Lung (tissue), 12 donors: ENCODE measurements around the gene DIPK1B. TPM values are rescaled to one million over a fixed set of nuclear protein-coding genes. Genes with fewer than 3 reads are reported as not detected.

Experiments used
- ATAC-seq: fragments of 200-7000 bp; cut with Tn5 transposase; one replicate; pipeline ENCODE4 v1.9.1; 2020; ENCODE audit warnings: moderate number of reproducible peaks; ENCODE audit not compliant: insufficient read depth, low FRiP score
- DNase-seq, 3 donors: peaks; one replicate each; pipeline ENCODE4 v3.0.0-alpha.2; 2013 to 2017
- H3K27ac ChIP-seq, 2 donors: one replicate each; pipeline ENCODE4 v1.5.1; 2013; ENCODE audit warnings: mild to moderate bottlenecking in 2 of 2, moderate library complexity in 2 of 2, control low read depth in 1 of 2, inconsistent platforms in 1 of 2, low read depth in 1 of 2, low read length in 1 of 2
- H3K27me3 ChIP-seq, 3 donors: one replicate each; pipeline ENCODE4 v1.5.1; 2013; ENCODE audit warnings: low read length in 2 of 3; ENCODE audit not compliant: control insufficient read depth in 3 of 3, insufficient read depth in 3 of 3
- H3K36me3 ChIP-seq, 4 donors: one replicate each; pipeline ENCODE4 v1.5.1; 2013; ENCODE audit warnings: low read length in 4 of 4, mild to moderate bottlenecking in 1 of 4, moderate library complexity in 1 of 4; ENCODE audit not compliant: control insufficient read depth in 4 of 4, insufficient read depth in 4 of 4
- H3K4me1 ChIP-seq, 5 donors: one replicate each; pipeline ENCODE4 v1.5.1; 2013; ENCODE audit warnings: low read length in 5 of 5, mild to moderate bottlenecking in 2 of 5, moderate library complexity in 1 of 5; ENCODE audit not compliant: control insufficient read depth in 5 of 5, insufficient read depth in 5 of 5
- H3K4me3 ChIP-seq: one replicate; pipeline ENCODE4 v1.5.1; 2013; ENCODE audit warnings: mild to moderate bottlenecking, control low read depth, moderate library complexity
- H3K9ac ChIP-seq, 2 donors: one replicate each; pipeline ENCODE4 v1.5.1; 2013; ENCODE audit warnings: low read length in 2 of 2, control low read depth in 1 of 2; ENCODE audit not compliant: insufficient read depth in 1 of 2
- H3K9me3 ChIP-seq, 4 donors: one replicate each; pipeline ENCODE4 v1.5.1; 2013; ENCODE audit warnings: low read length in 3 of 4, mild to moderate bottlenecking in 1 of 4, moderate library complexity in 1 of 4; ENCODE audit not compliant: control insufficient read depth in 4 of 4, insufficient read depth in 3 of 4
- CTCF ChIP-seq: IDR thresholded peaks from 2 replicates; pipeline ENCODE4 v1.5.1; 2012; ENCODE audit warnings: mild to moderate bottlenecking; ENCODE audit errors: control extremely low read depth, extremely low read depth
- WGBS, 2 donors: extraction: QIAGEN DNeasy Blood & Tissue Kit; methylation state at CpG; one replicate each; pipeline ENCODE4 v1.1.7; 2013; 5-methylcytosine and 5-hydroxymethylcytosine counted together
- polyA plus RNA-seq, 2 donors: library from polyadenylated mRNA; stranded (reverse); fragments of 200-250 nt; gene quantifications; one replicate each; pipeline ENCODE4 v1.2.1, GENCODE V29; 2013
- total RNA-seq, 2 donors: library from RNA; depleted of rRNA in 1 of 2; stranded (reverse); fragments of >200 nt in 1 of 2; gene quantifications; one replicate each; pipeline ENCODE4 v1.2.1, GENCODE V29; 2014 to 2021
- donor health status: control.
- donor health status: control.
- donor health status: Bipolar disorder and iron deficiency.
- donor health status: healthy.
- donor health status: DM: yes; HTN: yes; CAD: no.

Gene DIPK1B
- total and polyA plus RNA-seq, 4 donors, result 12.5 to 26.7 (median 13.9) TPM

GRCh38 chr9:136671254-136671614, 41.1 kb upstream of the DIPK1B start:
- Histone ChIP-seq H3K4me3 (peak overlapping the region; percentile 65), H3K27ac (peak overlapping the region in 1 of 2 donors; percentile 89), H3K27me3 (no peaks in the 10 kb centered on the region), H3K36me3 (peaks cover 0 to 49% (median 0%) of the 10 kb centered on the region in 4 donors), H3K9ac (no peak overlapping the region), H3K9me3 (no peaks in the 10 kb centered on the region), H3K4me1 (no peaks in the 10 kb centered on the region)
- DNase-seq, result no peak
- no peak for TF ChIP-seq CTCF
- ATAC-seq, result no peak
- 48 to 67% methylated on average over 12 of the region's 12 CpGs for WGBS, 2 donors

- Histone ChIP-seq H3K4me1 (no peaks in the 10 kb centered on the region), H3K9me3 (no peaks in the 10 kb centered on the region), H3K9ac (no peak overlapping the region), H3K27ac (peak overlapping the region; percentile 5 to 89), H3K27me3 (no peaks in the 10 kb centered on the region), H3K4me3 (no peak overlapping the region), H3K36me3 (peaks cover 0 to 54% (median 0%) of the 10 kb centered on the region in 4 donors)
- no peak for TF ChIP-seq CTCF
- DNase-seq, result peak in 1 of 3 donors; percentile 48
- no peak for ATAC-seq
- WGBS, 2 donors, result 50 to 62% methylated on average over 27 of the region's 27 CpGs
Observed at GRCh38 chr9:136671646-136672430, 40.5 kb upstream of the DIPK1B start.

- Histone ChIP-seq H3K27me3 (no peaks in the 10 kb centered on the region), H3K4me1 (no peaks in the 10 kb centered on the region), H3K9ac (no peak overlapping the region), H3K27ac (peak overlapping the region in 1 of 2 donors; percentile 89), H3K36me3 (peaks cover 0 to 55% (median 0%) of the 10 kb centered on the region in 4 donors), H3K9me3 (no peaks in the 10 kb centered on the region), H3K4me3 (no peak overlapping the region)
- no peak for ATAC-seq
- 60 to 61% methylated on average over 13 to 14 of the region's 14 CpGs for WGBS, 2 donors
- no peak for TF ChIP-seq CTCF
- DNase-seq, result no peak
Observed at GRCh38 chr9:136672431-136673087, 39.8 kb upstream of the DIPK1B start.
